Activated CD8-positive, alpha-beta memory T cell treated with anti-CD3 and anti-CD28 coated beads for 36 hours (primary cell): Measurements from ENCODE around the gene UBE2O. TPM values are rescaled to one million over a fixed set of nuclear protein-coding genes. Genes with fewer than 3 reads are reported as not detected.

Experiments
- CTCF ChIA-PET: fragments of 350-600 bp; sonication (Branson Sonifier 250); formaldehyde crosslinking; loops from one replicate; lab custom pipeline; 2021; ENCODE audit warnings: antibody characterized with exemption; lab: Charles Lee
- POLR2A ChIA-PET: fragments of 350-600 bp; sonication (Branson Sonifier 250); formaldehyde crosslinking; loops from one replicate; lab custom pipeline; 2021; ENCODE audit warnings: antibody characterized with exemption; lab: Charles Lee
- total RNA-seq, 2 experiments: library from RNA; stranded (reverse); gene quantifications; one replicate each; pipeline ENCODE4 v1.2.3, GENCODE V29; 2021

Gene UBE2O
- total RNA-seq, 2 experiments from 2014 or later = 40.5 to 41.6 TPM

DNA sequence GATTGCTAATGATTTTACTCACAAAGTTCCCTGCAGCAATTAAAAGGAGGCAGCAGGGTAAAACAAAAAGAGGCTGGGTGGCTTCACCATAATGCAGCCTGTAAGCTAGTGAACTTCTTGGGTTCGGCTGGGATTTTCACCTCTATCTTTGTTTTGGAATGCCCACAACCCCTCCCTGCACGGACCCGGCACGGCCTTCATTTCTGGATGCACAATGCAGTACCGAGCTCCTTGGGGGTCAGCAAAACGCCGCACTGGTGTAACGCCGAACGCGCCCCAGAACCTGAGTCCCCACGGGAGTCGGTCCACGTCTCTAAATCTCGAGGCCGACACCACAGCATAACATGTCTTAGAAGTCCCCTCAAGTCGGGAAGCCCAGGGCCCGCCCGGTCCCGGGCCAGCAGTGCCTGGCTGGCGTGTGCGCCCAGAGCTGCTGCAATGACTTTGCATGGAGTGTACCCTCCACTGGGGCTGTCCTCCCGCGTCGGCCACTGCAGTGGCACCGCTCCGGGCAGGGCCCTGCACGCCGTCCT, 759 bp downstream of the UBE2O start:
- POLR2A ChIA-PET = interaction anchor here (0.5 to 1.3 kb wide), 3 partner anchors 48 to 145 kb away, joined by 3 to 4 read pairs (median 3); no protein-coding TSS in a partner anchor
- CTCF ChIA-PET = interaction anchor here (0.5 to 2.4 kb wide), 6 partner anchors 14 to 439 kb away, joined by 3 to 10 read pairs (median 3); partner anchors contain the start of gene RHBDF2

DNA sequence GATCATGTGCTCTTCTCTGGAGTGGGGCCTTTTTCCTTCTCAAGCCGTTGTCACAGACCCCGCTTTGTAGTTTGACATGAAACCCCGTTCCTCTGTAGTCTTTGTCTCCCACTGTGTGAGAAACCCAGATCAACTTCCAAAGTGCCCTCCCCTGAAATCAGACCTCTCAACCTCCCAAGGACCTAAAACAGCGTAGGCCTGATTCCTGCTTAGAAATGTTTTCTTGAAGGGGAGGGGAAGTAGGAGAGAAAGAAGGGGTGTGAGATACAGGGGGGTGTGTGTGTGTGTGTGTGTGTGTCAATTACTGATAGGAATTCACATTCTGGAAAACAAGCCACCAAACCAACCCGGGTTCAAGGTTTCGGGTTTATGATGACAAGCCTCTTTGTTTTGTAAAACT, 1.4 kb downstream of the UBE2O start:
- CTCF ChIA-PET = interaction anchor here (2.4 kb wide), 1 partner anchor 49 kb away, joined by 10 read pairs; the partner anchor contains the start of gene RHBDF2
- POLR2A ChIA-PET = interaction anchor here (1.3 kb wide), 1 partner anchor 49 kb away, joined by 4 read pairs; no protein-coding TSS in a partner anchor

DNA sequence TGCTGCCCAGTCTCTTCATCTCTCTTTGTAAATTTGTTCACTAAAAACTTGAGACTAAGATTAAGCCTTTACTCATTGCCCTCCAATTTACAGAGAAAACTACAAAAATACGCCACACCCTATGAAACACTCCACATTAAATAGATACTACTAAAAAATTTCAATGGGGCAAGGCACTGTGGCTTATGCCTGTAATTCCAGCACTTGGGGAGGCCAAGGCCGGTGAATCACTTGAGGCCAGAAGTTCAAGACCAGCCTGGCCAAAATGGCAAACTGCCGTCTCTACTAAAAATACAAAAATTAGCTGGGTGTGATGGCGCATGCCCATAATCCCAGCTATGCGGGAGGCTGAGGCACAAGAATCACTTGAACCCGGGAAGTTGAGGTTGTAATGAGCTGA, 3.8 kb downstream of the UBE2O start:
- ChIA-PET POLR2A (no interaction called here), CTCF (interaction anchor here (1.1 kb wide), 1 partner anchor 146 kb away, joined by 3 read pairs; no protein-coding TSS in a partner anchor)

DNA sequence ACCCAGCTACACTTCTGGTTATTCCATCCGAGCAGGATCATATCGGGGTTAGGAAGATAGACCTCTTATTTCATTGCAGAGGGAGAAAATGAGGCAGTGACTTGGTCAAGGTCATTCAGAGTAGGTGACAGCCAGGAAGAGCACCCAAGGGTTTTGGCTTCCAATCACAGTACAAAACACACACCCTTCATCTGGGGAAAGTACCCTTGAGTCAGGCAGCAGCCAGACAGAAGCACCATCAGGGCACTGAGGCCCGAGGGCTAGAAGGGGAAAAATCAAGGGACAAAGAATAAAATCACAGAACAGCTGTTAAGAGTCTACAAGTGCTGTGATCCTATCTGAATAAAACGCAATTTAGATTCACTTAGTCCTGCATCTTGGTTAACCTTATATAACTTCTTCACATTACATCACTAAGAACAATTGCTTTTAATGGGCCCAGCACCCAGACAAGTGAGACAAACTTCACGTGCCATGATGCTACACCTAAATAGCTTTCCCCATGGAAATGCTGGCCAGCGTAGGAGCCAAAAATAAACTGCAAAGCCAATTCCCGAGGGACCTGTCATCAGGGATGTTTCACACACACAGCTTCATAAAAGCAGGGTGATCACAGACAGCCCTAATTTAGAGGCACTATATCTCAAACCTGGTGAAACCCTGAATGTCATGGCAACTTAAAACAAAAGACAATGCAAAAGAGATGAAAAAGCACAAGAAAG, 4.9 kb downstream of the UBE2O start:
- POLR2A ChIA-PET = no interaction called here
- CTCF ChIA-PET = no interaction called here

DNA sequence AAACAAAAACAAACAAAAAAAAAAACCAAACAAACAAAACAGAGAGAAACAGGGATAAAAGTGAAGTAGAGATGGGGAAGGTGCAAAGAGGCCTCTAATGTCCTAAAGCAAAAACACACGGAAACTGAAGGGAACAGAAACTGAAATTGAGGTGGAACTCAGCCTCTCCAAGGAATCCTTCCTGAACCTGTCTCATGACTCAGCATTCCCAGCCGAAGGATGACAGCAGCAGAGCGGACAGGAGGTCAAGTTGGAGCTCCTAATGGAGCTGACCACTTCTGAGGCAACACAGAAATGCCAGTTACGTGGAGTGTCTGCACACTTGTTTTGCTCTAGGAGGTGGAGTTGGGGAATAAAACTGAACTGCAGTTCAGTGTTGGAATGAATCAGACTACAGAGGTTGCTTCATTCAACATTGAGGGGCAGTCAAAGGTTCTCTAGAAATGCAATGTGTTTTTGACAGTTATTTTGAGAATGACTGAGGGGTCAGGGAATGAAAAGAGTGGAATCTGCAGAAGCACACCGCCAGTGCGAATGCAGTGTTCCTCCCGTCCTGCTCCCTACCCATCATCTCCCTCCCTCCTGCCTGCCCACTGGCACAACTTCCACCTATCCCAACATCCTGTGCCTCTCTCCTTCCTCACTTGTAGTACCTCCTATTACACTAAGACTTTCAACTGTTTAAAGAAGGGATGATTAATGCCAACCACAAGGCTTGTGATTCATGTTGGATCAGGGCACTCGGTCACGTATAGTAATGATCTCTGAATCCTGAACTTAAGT, 6.3 kb downstream of the UBE2O start:
- POLR2A ChIA-PET = no interaction called here
- CTCF ChIA-PET = no interaction called here

DNA sequence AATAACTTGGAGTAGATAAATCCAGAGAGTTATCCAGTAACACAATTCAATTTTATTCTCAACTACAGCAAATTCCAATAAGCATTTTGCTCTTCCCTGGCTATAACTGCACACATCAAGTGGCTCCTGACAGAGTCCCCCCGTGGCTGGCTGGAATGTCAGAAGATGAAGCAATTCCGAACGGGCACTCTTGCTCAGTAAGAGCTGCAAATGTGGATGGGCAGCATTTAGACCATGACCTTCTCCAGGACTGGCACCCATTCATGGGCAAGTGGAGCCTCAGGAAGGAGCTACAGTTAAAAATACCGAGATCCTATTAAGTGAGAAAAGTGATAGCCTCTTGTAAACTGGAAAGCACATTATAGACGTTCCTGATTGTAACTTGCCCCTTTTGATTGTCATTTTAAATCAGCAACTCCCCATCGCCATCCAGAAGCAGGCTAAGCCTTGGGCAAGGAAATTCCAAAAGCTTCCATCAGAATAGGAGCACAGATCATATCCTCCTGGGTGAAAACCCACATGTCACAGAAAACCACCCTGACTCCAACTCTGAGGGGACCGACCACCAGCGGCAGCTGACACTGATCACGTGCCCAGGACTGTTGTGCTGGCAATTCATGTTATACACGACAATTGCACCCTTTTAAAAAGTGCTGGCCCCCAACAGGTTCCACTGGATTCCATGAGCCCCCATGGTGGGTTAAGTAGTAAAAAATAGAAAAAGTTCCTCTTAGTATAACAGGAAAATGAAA, 7.1 kb downstream of the UBE2O start:
- ChIA-PET POLR2A (no interaction called here), CTCF (interaction anchor here (1.0 to 1.3 kb wide), 2 partner anchors 45 to 48 kb away, joined by 4 read pairs; no protein-coding TSS in a partner anchor)

DNA sequence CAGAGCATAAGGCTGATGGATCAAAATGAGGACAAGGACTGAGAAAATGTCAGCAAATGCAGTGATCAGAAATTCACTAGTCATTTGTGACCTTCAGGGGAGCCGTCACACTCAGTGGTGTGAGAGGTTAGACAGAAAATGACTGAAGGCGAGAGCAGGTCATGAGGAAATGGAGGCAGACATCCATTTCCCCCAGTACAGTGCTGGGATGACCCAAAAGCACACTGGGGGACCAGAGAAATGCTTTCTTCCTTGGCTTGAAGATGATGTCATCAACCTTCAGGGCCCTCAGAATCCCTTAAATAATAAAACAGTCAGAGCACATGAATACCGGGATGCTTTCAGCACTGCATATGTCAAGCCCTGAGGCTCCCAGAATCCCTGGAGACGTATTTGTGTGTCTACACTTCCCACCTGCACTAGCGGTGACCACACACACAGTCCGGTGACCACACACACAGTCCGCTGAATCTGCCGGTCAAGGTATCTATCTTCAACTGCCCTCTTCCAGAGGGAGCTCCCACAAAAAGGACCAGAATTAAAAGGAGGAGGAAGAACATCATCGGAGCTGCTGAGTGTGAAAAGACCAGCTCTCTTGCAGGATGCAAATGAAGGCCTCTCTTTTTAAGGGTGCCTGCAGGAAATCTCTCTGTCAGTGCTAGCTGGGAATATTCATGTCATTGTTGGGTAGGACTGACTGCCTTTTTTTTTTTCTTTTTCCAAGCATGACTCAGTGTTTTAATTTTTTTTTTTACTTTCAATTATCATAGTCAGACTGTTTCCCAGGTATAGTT, 8.2 kb downstream of the UBE2O start:
- CTCF ChIA-PET = interaction anchor here (0.6 to 1.6 kb wide), 5 partner anchors 9 to 93 kb away, joined by 3 to 4 read pairs (median 4); partner anchors contain the start of gene UBE2O
- POLR2A ChIA-PET = no interaction called here

DNA sequence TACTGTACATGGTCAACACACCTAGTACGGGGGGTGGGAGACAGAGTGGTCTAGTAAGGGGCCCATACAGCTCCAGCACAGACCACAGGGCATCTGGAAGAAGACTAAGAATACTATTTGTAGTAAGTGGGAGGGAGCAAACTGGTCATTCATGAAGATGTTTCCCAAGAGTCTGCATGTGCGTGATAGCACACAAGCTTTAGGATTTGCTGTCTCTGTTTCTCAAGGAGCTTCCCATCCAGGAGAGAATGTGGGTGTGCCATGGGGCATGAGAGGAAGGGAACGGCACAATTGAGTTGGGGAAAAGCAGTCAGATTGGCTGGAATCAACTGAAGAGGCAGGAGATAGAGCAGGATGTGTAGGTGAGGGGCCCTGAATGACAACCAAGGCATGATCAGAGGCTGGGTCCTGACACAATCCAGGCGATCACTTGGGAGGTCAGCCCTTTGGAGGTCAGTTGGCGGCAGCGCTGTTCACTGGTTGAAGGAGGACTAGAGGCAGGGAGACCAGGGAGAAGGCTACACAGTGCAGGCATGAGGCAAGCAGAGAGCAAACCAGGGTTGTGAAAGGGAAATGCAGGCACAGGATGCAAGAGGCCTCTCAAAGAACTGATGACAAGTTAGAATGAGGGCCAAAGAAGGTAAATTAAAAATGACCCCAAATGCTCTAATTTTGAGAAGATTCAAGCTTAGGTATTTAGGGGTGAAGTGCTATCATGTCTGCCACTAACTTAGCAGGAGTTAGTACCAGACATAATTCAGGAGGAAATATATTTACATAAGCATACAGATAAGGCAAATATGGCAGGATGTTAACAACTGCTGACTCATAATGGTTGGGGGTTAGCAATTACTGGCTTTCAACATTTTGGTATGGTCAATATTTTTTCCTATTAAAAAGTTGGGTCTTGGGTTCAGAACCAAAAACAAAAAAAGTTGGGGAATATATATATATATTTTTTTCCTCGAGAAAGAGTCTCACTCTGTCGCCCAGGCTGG, 10.3 kb downstream of the UBE2O start:
- POLR2A ChIA-PET = no interaction called here

DNA sequence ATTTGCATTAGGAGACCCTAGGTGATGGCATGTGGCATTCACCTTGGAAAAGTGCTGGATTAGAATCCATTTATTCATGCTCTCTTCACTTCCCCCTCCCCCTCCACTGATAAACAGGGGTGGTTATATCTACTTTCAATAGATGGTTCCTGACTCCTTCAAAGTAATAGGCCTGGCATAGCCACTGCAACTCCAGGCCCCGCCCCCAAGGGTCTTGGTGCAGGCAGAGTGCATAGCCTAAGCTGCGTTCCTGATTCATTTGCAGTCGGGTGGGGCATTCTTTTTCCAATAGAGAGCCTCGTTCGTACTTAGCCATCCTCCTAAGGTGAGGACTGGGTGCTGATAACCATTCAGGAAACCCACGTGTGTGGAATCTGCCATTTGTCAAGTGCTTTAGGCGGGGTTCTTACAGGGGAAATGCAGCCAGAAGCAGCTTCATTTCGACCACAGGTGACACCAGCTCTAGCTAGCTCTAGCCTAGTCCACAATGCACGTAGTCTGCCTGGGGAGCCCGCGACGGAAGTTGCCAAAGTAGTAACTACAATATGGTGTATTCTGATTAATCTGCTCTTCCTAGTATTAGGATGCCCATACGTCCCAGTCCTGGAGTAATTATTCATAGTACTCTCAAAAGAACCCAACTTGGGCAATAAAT, 11.1 kb downstream of the UBE2O start:
- ChIA-PET POLR2A (no interaction called here), CTCF (no interaction called here)

More for the DNA sequence above, 10.3 kb downstream of the UBE2O start:
- CTCF ChIA-PET = no interaction called here

DNA sequence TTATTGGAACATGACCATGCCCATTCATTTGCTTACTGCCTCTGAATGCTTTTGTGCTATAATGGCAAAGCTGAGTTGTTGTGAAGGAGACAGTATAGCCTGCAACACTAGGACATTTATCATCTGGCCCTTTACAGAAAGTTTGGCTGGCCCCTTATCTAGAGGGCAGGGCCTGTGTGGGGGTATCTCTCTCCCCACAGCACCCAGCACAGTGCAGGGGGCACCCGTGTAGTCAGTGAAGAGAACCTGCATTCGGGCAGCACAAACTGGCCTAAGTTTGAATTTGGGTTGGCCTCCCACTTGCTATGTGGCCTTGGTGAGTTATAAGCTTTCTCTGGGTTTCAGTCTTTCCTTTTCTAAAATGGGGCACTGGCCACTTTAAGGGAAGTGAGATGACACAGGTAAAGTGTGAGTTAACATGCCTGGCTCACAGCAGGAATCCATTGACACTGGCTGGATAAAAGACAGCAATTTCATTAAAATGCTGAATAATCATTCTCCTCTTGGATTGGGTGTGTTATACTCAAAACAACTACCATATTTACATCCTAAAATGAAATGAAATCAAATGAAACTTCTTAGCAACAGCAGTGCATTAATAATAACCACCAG, 12.1 kb downstream of the UBE2O start:
- CTCF ChIA-PET = no interaction called here
- POLR2A ChIA-PET = no interaction called here

DNA sequence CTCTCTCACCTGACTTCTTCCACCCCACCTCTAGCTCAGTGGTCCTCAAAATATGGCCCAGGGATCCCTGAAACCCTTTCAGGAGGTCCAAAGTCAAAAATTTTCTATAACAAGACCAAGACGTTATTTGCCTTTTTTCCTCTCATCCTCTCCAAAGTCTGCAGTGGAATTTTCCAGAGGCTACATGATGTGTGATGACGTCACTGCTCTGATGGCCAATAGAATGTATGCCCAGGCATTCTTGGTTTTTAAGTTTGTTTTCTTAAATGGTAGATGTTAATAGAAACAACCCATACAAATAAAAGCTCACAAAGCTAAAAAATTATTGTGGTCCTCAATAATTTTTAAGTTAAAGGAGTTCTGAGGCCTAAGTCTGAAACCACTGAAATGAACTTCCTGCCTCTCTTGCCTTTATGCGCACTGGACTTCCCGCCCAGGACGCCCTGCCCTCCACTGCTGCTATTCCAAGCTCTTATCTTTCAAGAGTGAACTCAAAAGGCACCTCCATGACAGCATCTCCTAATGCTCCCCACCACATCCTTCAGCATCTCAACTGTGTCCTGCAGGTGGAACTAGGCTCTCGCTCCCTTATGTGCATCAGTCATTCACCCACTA, 13.5 kb downstream of the UBE2O start:
- ChIA-PET POLR2A (no interaction called here), CTCF (interaction anchor here (0.6 to 1.3 kb wide), 2 partner anchors 42 to 435 kb away, joined by 3 read pairs; no protein-coding TSS in a partner anchor)

DNA sequence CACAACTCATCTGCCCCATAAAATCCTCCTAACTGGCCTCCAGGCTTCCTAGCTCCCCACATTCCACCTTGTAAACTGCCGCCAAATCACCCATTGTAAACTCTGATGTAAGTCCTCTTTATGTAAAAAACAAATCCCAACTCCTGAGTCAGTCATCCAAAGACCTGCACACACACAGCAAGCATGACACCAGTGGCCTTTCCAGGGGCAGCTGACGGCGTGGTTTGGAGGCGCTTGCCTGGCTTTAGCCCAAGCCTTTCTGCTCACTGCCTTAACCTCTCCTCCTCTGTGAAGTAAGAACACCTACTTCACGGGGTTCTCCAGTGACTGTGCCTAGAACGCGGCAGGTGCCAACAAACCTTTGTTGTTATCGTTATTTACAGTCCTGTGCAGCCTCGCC, 14.0 kb downstream of the UBE2O start:
- ChIA-PET POLR2A (no interaction called here), CTCF (interaction anchor here (0.6 to 1.3 kb wide), 2 partner anchors 41 to 435 kb away, joined by 3 read pairs; no protein-coding TSS in a partner anchor)

DNA sequence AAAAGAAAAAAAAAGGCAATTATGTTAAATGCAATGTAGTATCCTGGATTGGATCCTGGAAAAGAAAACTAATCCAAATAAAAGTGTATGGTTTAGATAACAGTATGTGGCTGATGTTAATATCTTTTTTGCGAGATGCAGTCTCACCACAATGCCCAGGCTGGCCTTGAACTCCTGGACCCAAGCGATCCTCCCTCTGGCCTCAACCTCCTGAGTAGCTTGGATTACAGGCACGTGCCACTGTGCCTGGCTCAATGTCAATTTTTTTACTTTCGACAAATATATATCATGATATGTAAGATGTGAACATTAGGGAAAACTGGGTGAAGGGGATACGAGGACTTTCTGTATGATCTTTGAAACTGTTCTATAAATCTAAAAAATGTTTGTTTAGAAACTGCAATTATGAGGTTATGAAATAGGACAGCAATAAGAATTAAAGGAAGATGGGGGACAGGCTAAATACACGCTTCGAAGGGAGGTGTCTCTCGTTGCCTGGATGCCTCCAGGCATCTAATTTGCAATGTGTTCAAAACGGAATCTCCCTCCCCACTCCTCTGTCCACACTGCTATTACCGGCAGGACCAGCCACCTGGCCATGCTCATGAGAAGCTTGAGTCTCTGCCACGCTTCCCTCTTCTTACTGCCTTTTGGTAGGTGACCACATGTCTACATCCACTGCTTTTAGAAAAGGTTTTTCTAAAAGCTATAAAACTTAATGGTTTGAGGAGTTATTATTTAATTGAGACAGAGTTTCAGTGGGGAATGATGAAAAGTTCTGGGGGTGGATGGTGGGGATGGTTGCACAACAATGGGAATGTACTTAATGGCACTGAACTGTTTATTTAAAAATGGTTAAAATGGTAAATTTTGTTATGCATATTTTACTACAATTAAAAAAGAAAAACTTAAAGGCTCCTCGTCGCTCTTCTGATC, 15.2 kb downstream of the UBE2O start:
- CTCF ChIA-PET = interaction anchor here (0.7 to 0.9 kb wide), 2 partner anchors 39 to 186 kb away, joined by 3 read pairs; no protein-coding TSS in a partner anchor
- POLR2A ChIA-PET = interaction anchor here (0.7 kb wide), 1 partner anchor 12 kb away, joined by 3 read pairs; no protein-coding TSS in a partner anchor

DNA sequence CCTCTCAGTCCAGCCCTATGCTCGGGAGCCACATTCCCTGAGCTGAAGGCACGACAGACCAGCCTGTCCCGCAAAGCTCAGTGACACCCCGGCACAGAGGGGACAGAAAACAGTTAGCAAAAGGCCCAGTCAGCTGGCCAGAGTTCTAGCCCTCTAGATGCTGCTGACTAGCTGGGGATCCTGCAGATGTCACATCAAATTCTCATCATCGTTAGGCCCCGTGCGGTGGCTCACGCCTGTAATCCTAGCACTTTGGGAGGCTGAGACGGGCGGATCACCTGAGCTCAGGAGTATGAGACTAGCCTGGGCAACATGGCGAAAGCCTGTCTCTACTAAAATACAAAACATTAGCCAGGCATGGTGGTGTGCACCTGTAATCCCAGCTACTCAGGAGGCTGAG, 17.2 kb downstream of the UBE2O start:
- CTCF ChIA-PET = interaction anchor here (1.1 to 1.7 kb wide), 2 partner anchors 30 to 156 kb away, joined by 3 to 4 read pairs; no protein-coding TSS in a partner anchor
- POLR2A ChIA-PET = no interaction called here
